ENCODE measurements around the gene TP53RK. TPM values are rescaled to one million over a fixed set of nuclear protein-coding genes. Genes with fewer than 3 reads are reported as not detected.

Gene TP53RK
- total RNA-seq, 1 donor from 2014 or later: 12.0 TPM

GRCh38 chr20:46663531-46663930, 25.7 kb downstream of the TP53RK start:
- peaks cover 23% of the 10 kb centered on the region for H3K36me3 Mint-ChIP-seq (ENCODE audit: low read depth)
- H3K9me3 Mint-ChIP-seq (ENCODE audit: low read depth): peaks cover 11% of the 10 kb centered on the region
- H3K27me3 Mint-ChIP-seq (ENCODE audit: low read depth): no peaks in the 10 kb centered on the region
- H3K4me1 Mint-ChIP-seq (ENCODE audit: low read depth): no peaks in the 10 kb centered on the region
- no peak overlapping the region for H3K4me3 Mint-ChIP-seq (ENCODE audit: unreplicated experiment)
- DNase-seq (ENCODE audit: low spot score): no peak
- no peak for TF ChIP-seq CTCF (IDR thresholded peaks at IDR 0.05)
- no peak overlapping the region for H3K27ac Mint-ChIP-seq (ENCODE audit: unreplicated experiment)

GRCh38 chr20:46661659-46662058, 27.6 kb downstream of the TP53RK start:
- Mint-ChIP-seq H3K4me3 (ENCODE audit: unreplicated experiment) (no peak overlapping the region), H3K36me3 (ENCODE audit: low read depth) (peaks cover 17% of the 10 kb centered on the region), H3K9me3 (ENCODE audit: low read depth) (peaks cover 11% of the 10 kb centered on the region), H3K4me1 (ENCODE audit: low read depth) (no peaks in the 10 kb centered on the region), H3K27me3 (ENCODE audit: low read depth) (no peaks in the 10 kb centered on the region), H3K27ac (ENCODE audit: unreplicated experiment) (no peak overlapping the region)
- DNase-seq (ENCODE audit: low spot score): no peak
- TF ChIP-seq CTCF (IDR thresholded peaks at IDR 0.05): no peak

- no peak for DNase-seq (ENCODE audit: low spot score)
- H3K9me3 Mint-ChIP-seq (ENCODE audit: low read depth): peaks cover 11% of the 10 kb centered on the region
- H3K4me3 Mint-ChIP-seq (ENCODE audit: unreplicated experiment): no peak overlapping the region
- no peak overlapping the region for H3K27ac Mint-ChIP-seq (ENCODE audit: unreplicated experiment)
- TF ChIP-seq CTCF (IDR thresholded peaks at IDR 0.05): no peak
- H3K4me1 Mint-ChIP-seq (ENCODE audit: low read depth): no peaks in the 10 kb centered on the region
- H3K36me3 Mint-ChIP-seq (ENCODE audit: low read depth): peaks cover 15% of the 10 kb centered on the region
- no peaks in the 10 kb centered on the region for H3K27me3 Mint-ChIP-seq (ENCODE audit: low read depth)
Measured at GRCh38 chr20:46660487-46660886, 28.8 kb downstream of the TP53RK start.

GRCh38 chr20:46657618-46658017, 31.6 kb downstream of the TP53RK start:
- Mint-ChIP-seq H3K9me3 (ENCODE audit: low read depth) (peaks cover 11% of the 10 kb centered on the region), H3K27ac (ENCODE audit: unreplicated experiment) (no peak overlapping the region), H3K27me3 (ENCODE audit: low read depth) (peaks cover 9% of the 10 kb centered on the region), H3K4me1 (ENCODE audit: low read depth) (no peaks in the 10 kb centered on the region), H3K4me3 (ENCODE audit: unreplicated experiment) (no peak overlapping the region), H3K36me3 (ENCODE audit: low read depth) (peaks cover 16% of the 10 kb centered on the region)
- no peak for TF ChIP-seq CTCF (IDR thresholded peaks at IDR 0.05)
- no peak for DNase-seq (ENCODE audit: low spot score)

GRCh38 chr20:46657137-46657536, 32.1 kb downstream of the TP53RK start:
- Mint-ChIP-seq H3K4me3 (ENCODE audit: unreplicated experiment) (no peak overlapping the region), H3K27ac (ENCODE audit: unreplicated experiment) (no peak overlapping the region)

More at GRCh38 chr20:46657137-46657536, 32.1 kb downstream of the TP53RK start:
- Mint-ChIP-seq H3K9me3 (ENCODE audit: low read depth) (peaks cover 11% of the 10 kb centered on the region), H3K36me3 (ENCODE audit: low read depth) (peaks cover 16% of the 10 kb centered on the region), H3K27me3 (ENCODE audit: low read depth) (peaks cover 9% of the 10 kb centered on the region), H3K4me1 (ENCODE audit: low read depth) (no peaks in the 10 kb centered on the region)
- no peak for TF ChIP-seq CTCF (IDR thresholded peaks at IDR 0.05)
- no peak for DNase-seq (ENCODE audit: low spot score)
